MM.1S (cell line): ENCODE data around the gene TAPBP.

Experiments used
- DNase-seq: peaks from one replicate; pipeline ENCODE4 v3.0.0-alpha.2; 2015
- H2AFZ ChIP-seq: fragments of 300-600 bp; sonication (generic); 2 replicates; pipeline ENCODE4 v1.6.0; 2016; ENCODE audit warnings: antibody characterized with exemption, low read length
- H3F3A ChIP-seq: fragments of 300-600 bp; sonication (generic); 2 replicates; pipeline ENCODE4 v1.6.1; 2016; ENCODE audit warnings: mild to moderate bottlenecking, antibody characterized with exemption, low read length, moderate library complexity, mixed read lengths; ENCODE audit not compliant: insufficient read depth
- H3K27ac ChIP-seq: fragments of 300-600 bp; sonication (generic); 2 replicates; pipeline ENCODE4 v1.5.1; 2016; ENCODE audit warnings: mild to moderate bottlenecking, low read length
- H3K27me3 ChIP-seq: fragments of 300-600 bp; sonication (generic); replicated peaks from 2 replicates; pipeline ENCODE4 v1.6.0; 2016; ENCODE audit warnings: low read length; ENCODE audit not compliant: insufficient read depth
- H3K36me3 ChIP-seq: fragments of 300-600 bp; sonication (generic); replicated peaks from 2 replicates; pipeline ENCODE4 v1.6.1; 2016; ENCODE audit warnings: mild to moderate bottlenecking, low read length, mixed read lengths; ENCODE audit not compliant: insufficient read depth
- H3K4me1 ChIP-seq: fragments of 300-600 bp; sonication (generic); 2 replicates; pipeline ENCODE4 v1.6.1; 2016; ENCODE audit warnings: low read length, mixed read lengths
- H3K4me2 ChIP-seq: fragments of 300-600 bp; sonication (generic); 2 replicates; pipeline ENCODE4 v1.6.0; 2016; ENCODE audit warnings: low read depth, low read length
- H3K4me3 ChIP-seq: fragments of 300-600 bp; sonication (generic); 2 replicates; pipeline ENCODE4 v1.5.1; 2016; ENCODE audit warnings: low read length, mixed read lengths
- H3K79me2 ChIP-seq: fragments of 300-600 bp; sonication (generic); 2 replicates; pipeline ENCODE4 v1.6.1; 2016; ENCODE audit warnings: mixed run types, low read length, mixed read lengths
- H3K9ac ChIP-seq: fragments of 300-600 bp; sonication (generic); 2 replicates; pipeline ENCODE4 v1.6.1; 2016; ENCODE audit warnings: low read length, mixed read lengths
- H3K9me2 ChIP-seq: fragments of 300-600 bp; sonication (generic); replicated peaks from 2 replicates; pipeline ENCODE4 v1.6.1; 2016; ENCODE audit warnings: mild to moderate bottlenecking, low read length, mixed read lengths; ENCODE audit not compliant: insufficient read depth
- H3K9me3 ChIP-seq: fragments of 300-600 bp; sonication (generic); replicated peaks from 2 replicates; pipeline ENCODE4 v1.6.1; 2016; ENCODE audit warnings: mild to moderate bottlenecking, low read length, mixed read lengths; ENCODE audit not compliant: insufficient read depth
- H4K20me1 ChIP-seq: fragments of 300-600 bp; sonication (generic); 2 replicates; pipeline ENCODE4 v1.6.1; 2016; ENCODE audit warnings: mild to moderate bottlenecking, low read length, moderate library complexity, mixed read lengths; ENCODE audit not compliant: insufficient read depth
- EZH2 ChIP-seq: fragments of 300-600 bp; sonication (generic); optimal IDR thresholded peaks from 2 replicates; pipeline ENCODE3; 2017; ENCODE audit warnings: low read depth, mild to moderate bottlenecking, antibody characterized with exemption, low read length, mixed read lengths
- EZH2phosphoT487 ChIP-seq: fragments of 300-600 bp; sonication (generic); IDR thresholded peaks from 2 replicates; pipeline ENCODE4 v1.6.1; 2018; ENCODE audit warnings: antibody characterized with exemption, low read length
- TF ChIP-seq, protein P1 (sequence below): fragments of 300-600 bp; sonication (generic); IDR thresholded peaks from 2 replicates; pipeline ENCODE4 v1.5.1; 2016; ENCODE audit warnings: antibody characterized with exemption, low read length, mixed read lengths

TAPBP gene

DNA sequence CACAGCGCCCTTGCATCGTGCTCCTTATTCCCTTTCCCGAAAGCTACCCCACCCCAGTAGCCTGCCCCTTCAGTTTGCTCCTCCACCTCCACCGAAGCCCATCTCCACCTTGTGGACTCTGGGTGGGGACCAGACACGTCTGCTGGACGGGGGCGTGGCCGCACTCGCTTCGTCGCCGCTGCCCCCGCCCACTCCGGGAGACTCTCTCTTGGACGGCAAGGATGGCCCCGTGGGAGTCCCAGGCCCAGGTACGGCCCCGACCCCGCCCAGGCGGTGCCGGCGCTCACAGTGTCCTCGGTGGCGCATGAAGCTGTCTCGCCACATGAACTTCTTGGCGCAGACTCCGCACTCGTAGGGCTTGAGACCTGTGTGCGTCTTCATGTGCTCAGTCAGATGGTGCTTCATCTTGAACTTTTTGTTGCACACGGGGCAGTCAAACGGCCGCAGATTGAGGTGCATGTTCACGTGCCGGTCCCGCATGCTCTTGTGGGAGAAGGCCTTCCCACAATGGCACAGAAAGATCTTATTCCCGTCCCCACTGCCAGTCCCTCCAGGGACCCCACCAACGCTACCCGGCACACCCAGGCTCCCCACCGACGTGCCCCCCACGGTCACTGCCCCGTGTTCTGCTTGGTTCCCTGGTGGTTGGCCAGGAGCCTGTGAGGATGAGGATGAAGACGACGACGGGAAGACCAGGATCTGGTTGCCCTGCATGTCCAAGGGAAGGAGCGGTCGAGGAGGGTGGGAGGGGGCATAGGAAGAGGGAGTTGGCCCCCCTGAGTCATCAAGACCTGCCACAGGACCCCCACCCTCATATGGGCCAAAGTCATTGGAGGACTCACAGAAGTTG, 1.3 kb upstream of the TAPBP start:
- Histone ChIP-seq H3K36me3 (peaks cover 3% of the 10 kb centered on the region; the same call in 1 of the 2 replicates), H3K27me3 (no peaks in the 10 kb centered on the region), H3K9me2 (no peaks in the 10 kb centered on the region), H3K27ac (peak overlapping the region; percentile 99; the same call in 1 of the 2 replicates), H4K20me1 (0 out of 2 replicates have a peak, but pooled peaks cover 7% of the 10 kb centered on the region), H3K9me3 (no peaks in the 10 kb centered on the region), H2AFZ (no peak overlapping the region), H3K4me3 (peak overlapping the region; percentile 94), H3K79me2 (peaks cover 81% of the 10 kb centered on the region), H3K9ac (peak overlapping the region; percentile 90), H3K4me1 (peaks cover 40% of the 10 kb centered on the region), H3F3A (peaks cover 47% of the 10 kb centered on the region), H3K4me2 (peak overlapping the region; percentile 80)
- no peak for DNase-seq
- TF ChIP-seq, protein P1, sequence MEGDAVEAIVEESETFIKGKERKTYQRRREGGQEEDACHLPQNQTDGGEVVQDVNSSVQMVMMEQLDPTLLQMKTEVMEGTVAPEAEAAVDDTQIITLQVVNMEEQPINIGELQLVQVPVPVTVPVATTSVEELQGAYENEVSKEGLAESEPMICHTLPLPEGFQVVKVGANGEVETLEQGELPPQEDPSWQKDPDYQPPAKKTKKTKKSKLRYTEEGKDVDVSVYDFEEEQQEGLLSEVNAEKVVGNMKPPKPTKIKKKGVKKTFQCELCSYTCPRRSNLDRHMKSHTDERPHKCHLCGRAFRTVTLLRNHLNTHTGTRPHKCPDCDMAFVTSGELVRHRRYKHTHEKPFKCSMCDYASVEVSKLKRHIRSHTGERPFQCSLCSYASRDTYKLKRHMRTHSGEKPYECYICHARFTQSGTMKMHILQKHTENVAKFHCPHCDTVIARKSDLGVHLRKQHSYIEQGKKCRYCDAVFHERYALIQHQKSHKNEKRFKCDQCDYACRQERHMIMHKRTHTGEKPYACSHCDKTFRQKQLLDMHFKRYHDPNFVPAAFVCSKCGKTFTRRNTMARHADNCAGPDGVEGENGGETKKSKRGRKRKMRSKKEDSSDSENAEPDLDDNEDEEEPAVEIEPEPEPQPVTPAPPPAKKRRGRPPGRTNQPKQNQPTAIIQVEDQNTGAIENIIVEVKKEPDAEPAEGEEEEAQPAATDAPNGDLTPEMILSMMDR, result no peak
- TF ChIP-seq EZH2phosphoT487 (no peak), EZH2 (no peak)

- Histone ChIP-seq H3F3A (peaks cover 44% of the 10 kb centered on the region), H3K27ac (peak overlapping the region; percentile 99)
Measured at GRCh38 chr6:33314515-33314942, 651 bp upstream of the TAPBP start.

GRCh38 chr6:33313105-33313708, 671 bp downstream of the TAPBP start:
- Histone ChIP-seq H3K79me2 (peaks cover 86% of the 10 kb centered on the region), H3K27ac (peak overlapping the region; percentile 99), H3K27me3 (no peaks in the 10 kb centered on the region), H3F3A (peaks cover 37% of the 10 kb centered on the region), H3K9me3 (no peaks in the 10 kb centered on the region), H3K4me2 (peak overlapping the region; percentile 80), H3K9me2 (no peaks in the 10 kb centered on the region), H3K4me3 (peak overlapping the region; percentile 94), H3K4me1 (peaks cover 23% of the 10 kb centered on the region), H3K36me3 (no peaks in the 10 kb centered on the region; the same call in 1 of the 2 replicates), H2AFZ (peak overlapping the region; percentile 75; the same call in 1 of the 2 replicates), H4K20me1 (0 out of 2 replicates have a peak, but pooled peaks cover 7% of the 10 kb centered on the region), H3K9ac (peak overlapping the region; percentile 90)
- DNase-seq, result peak; percentile 26
- TF ChIP-seq EZH2, result no peak
- TF ChIP-seq EZH2phosphoT487, result no peak
- TF ChIP-seq, protein P1, result no peak

More at GRCh38 chr6:33314515-33314942, 651 bp upstream of the TAPBP start:
- Histone ChIP-seq H3K4me2 (peak overlapping the region; percentile 80), H2AFZ (peak overlapping the region; percentile 36), H3K9me2 (no peaks in the 10 kb centered on the region), H3K4me1 (peaks cover 34% of the 10 kb centered on the region), H3K9ac (peak overlapping the region; percentile 90), H3K4me3 (peak overlapping the region; percentile 94), H3K9me3 (no peaks in the 10 kb centered on the region), H3K27me3 (no peaks in the 10 kb centered on the region), H3K36me3 (no peaks in the 10 kb centered on the region; the same call in 1 of the 2 replicates), H3K79me2 (peaks cover 81% of the 10 kb centered on the region), H4K20me1 (0 out of 2 replicates have a peak, but pooled peaks cover 7% of the 10 kb centered on the region)
- no peak for TF ChIP-seq EZH2phosphoT487
- TF ChIP-seq EZH2, result no peak
- TF ChIP-seq, protein P1, result no peak
- DNase-seq, result peak; percentile 56
